GM18909 (cell line): ENCODE data around the gene HSPA12B.

ENCODE experiments used
- ATAC-seq: cut with Tn5 transposase; IDR thresholded peaks from one replicate; pipeline ENCODE4 v1.9.1; 2021; ENCODE audit warnings: mild to moderate bottlenecking; ENCODE audit not compliant: unreplicated experiment, poor library complexity

HSPA12B gene

DNA sequence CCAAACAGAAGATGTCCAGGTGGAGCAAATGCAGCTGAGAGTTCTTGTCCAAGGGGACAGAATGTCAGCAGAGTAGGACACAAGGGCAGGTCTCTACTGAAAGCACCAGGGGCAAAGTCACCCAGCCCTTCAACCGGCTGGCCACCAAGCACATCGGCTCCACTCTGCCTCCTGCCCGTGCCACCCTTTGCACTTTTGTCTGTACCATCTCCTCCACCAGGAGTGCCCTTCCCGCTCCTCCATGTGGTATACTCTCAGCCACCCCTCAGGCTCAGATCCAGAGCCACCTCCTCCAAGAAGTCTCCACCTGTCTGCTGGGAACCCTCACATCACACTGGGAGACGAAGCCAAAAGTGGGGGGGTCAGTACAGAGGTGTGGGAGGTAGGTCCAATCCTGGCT, 4.1 kb upstream of the HSPA12B start:
- ATAC-seq = no peak

DNA sequence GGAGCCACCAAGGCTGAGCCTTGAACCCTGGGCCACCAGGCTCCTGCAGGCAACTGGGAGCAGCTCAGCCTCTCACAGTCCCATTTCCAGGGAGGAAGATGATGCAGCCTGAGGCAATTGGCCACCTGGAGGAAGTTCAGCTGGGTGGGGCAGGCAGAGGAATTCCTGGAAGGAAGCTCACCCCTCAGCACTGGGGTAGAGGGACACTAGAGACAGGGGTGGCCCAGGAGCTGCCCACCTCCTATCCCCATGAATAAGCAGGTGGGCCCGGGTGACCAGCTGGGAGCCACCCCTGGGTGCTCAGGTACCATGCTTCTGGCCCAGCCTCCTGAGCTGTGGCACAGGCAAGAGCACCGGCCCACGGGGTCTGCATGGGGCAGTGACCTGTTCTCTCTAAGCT, 3.6 kb upstream of the HSPA12B start:
- ATAC-seq = no peak

GRCh38 chr20:3729378-3729777, 3.1 kb upstream of the HSPA12B start:
- ATAC-seq = no peak

DNA sequence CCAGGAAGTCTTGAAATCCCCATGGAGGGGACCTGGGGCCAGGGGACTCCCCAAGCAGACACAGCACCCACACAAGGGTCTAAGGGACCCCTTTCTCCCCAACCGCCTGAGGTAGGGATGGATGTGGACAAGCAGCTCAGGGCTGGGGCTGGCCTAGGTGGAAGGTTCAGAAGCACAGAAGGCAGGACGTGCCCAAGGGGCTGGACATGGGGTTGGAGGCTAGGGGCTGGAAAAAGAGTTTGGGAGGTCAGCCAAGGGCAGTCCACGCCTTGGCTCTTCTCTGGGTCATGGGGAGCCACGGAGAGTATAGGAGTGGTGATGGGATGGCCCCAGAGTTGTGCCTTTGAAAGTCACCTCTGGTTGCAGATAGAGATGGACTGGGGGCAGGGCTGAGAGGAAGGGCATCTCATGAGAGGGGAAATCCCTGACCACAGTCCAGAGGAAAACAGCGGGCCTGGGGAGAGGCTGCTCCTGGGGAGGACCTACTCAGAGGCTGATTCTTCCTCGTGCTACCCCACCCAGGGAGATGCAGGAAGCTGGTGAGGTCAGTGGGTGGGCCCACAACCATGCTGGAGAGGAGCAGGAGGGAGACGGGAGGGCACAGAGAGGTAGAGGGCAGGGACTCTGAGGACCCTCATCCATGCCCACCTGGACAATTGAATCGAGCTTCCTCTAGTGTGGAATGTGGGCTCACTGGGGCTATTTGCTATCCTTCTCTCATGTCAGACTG, 2.5 kb upstream of the HSPA12B start:
- ATAC-seq = no peak

DNA sequence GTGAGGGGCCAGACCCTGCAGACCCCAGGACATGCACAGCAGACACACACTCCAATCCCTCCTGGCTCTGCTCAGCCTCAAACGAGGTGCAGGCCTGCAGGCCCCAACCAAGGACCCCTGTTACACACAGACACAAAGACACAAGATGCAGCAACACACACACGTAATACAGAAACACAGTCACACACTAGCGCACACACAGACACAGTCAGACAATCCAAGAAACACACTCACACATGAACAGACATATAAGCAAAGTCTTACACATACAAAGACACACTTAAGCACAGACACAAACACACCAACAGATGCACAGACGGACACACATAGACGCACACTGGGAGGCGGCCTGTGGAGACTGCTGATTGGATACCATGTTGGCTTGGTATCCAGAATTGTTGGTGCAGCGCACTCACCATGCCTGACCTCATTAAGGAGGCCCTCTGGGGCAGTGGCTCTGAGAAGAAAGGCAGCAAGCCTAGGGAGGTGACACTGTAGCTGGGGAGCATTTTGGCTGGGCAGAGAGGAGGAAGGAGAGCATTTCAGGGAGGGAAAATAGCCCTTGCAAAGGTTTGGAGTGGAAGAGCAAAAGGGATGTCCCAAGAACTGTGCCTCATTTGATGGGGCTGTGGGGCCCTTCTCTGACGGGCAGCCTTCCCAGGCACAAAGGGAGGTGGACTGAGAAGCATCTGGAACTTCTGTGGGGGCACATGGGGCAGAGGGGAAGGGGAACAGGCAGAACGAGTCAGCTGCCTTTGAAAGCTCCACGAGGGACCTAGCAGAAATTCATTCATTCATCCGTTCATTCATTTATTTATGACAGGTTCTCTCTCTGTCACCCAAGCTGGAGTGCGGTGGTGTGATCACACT, 1.4 kb upstream of the HSPA12B start:
- ATAC-seq = no peak

- no peak for ATAC-seq
Measured at GRCh38 chr20:3731944-3732326, 550 bp upstream of the HSPA12B start.

DNA sequence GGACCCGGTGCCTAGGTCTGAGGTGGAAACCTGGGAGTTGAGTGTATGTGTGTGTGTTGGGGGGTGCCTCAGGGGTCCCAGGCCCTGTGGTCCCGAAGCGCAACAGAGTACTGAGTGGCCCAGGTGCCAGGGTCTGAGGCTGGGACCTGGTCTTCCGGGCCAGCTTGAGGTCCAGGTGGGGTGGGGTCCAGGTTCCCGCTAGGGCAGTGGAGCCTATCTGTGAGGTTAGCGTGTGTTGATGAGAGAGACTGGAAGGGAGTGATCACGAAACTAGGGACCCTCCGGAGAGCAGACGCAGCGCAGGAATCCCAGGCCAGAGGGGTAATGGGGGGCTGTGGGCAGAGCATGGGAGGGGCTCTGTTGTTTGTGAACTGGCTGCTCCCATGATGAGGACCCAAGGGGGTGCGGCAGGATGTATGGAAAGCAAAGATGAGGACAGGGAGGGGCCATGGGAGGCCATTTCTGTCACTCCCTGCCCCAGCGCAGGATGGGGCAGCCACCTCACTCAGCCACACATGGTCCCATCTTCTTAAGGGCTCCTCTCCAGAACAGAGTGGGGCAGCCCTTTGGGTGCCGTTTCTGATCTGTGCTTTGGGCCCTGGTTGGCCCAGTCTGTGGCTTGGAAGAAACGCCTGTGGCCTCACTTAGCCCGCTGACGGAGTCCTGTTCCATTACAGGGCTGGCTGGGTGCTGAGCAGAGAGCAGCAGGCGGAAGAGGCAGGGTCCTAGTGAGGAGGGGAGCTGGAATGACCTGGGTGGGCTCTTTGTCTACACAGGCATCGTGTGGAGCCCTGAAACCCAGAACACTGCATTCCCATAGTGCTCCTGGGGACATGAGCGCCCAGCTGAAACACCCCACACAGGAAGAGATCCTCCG, 872 bp downstream of the HSPA12B start:
- ATAC-seq = no peak

- no peak for ATAC-seq
Measured at GRCh38 chr20:3734111-3734843, 1.8 kb downstream of the HSPA12B start.

DNA sequence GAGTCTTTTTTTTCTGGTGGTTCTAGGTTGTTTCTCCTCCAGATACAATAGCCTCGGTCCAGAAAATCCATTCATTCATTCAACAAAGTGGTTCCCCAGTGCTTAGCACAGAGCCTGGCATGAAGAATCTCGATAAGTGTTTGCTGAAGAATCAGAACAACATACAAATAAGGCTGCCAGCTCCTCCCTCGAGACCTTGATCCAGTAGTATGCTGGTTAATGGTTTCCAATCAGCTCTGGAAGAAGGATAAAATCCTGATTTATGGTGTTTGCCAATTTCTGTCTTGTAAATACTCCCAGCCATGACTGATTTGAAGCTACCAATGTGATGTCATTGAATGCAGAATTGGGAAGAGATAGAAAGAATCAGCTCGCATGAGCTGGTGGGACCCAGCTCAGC, 3.3 kb downstream of the HSPA12B start:
- no peak for ATAC-seq

GRCh38 chr20:3738111-3739053, 5.9 kb downstream of the HSPA12B start:
- no peak for ATAC-seq

DNA sequence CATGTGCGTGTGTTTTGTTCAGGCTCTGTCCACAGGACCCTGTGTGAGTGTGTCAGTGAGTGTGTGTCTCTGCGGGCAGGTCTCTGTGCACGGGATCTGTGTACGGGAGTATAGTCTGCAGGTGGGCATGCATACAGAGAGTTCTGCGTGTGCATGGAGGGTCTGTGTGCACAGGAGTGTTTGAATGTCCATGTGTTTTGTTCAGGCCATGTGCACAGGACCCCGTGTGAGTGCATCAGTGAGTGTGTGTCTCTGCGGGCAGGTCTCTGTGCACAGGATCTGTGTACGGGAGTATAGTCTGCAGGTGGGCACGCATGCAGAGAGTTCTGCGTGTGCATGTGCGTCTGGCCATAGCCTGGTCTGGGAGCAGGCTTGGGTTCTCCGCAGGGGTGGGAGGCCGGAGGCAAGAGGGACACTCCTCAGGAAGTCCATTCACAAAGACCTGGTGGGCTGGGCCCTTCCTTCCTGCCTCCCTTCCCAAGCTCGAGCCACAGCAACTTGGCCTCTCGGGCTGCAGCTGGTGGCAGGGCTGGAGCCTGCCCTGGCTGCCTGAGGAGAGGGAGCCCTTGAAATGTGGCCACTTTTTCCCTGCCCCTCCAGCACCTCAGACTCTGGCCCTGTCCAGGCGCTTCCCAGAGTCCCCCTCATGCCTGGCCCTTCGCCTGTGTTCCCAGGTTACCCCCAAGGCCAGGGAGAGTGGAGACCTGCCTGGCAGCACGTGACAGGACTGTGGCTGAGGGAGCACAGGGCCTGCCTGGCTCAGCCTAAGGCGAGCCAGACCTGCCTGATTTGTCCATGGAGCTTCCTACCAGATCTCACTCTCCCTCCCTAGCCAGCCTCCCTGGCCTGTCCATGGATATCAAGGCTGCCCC, 6.8 kb downstream of the HSPA12B start:
- ATAC-seq = no peak

- ATAC-seq = no peak
Measured at GRCh38 chr20:3739926-3740451, 7.5 kb downstream of the HSPA12B start.

GRCh38 chr20:3740615-3741301, 8.3 kb downstream of the HSPA12B start:
- ATAC-seq = no peak

DNA sequence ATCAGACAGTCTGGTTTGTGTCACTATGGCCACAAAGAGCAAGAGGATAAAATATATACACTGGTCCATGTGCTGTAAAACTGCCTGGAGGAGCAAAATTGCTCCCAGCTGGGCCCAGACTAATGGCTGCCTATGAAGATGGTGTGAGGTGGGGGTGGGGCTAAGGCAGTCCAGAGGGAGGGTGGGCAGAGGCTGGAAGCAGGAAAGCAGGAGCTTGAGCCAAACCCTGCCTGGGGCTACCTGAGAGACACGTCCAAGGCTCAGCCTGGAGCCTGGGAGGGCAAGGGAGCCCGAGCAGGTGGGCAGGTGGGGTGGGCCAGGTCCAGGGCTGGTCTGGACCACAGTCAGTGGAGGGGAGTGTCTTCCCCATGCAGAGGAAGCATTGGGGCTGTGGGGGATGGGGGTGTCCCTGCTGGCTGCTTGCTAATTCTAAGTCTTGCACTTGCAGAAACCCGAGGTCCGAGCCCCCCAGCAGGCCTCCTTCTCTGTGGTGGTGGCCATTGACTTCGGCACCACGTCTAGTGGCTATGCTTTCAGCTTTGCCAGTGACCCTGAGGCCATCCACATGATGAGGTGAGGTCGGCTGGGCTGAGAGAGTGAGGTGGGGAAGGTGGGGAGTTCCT, 9.5 kb downstream of the HSPA12B start:
- ATAC-seq = no peak

DNA sequence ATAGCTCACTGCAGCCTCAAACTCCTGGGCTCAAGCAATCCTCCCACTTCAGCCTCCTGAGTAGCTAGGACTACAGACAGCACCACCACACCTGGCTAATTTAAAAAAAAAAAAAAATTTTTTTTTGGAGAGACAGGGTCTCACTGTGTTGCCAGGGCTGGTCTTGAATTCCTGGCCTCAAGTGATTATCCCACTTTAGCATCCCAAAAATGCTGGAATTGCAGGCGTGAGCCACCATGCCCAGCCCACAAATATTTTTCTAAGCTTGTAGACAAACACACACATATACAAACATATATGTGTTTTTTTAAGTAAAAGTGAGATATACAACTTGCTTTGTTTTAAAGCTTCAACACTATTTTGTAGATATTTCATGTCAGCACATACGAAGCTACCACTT, 10.8 kb downstream of the HSPA12B start:
- no peak for ATAC-seq

DNA sequence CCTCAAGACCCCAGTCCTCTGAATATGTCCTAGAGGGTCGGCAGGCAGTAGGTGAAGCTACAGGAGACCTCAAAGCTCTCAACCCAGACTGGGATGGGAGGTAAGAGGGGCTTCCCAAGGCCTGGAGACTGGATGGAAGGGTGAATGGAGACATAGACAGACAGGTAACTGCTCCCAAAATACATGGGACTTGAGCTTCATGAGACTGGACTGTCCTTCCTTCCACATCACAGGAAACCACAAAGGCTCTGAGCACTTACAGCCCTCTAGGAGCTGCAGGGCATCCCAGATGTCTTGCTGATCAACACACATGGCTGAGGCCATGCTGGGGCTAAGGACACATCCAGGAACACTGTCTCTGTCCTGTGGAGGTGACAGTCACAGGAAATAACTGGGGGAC, 11.6 kb downstream of the HSPA12B start:
- no peak for ATAC-seq
